DND-41 (cell line): Measurements from ENCODE around the gene GPR152.

ENCODE experiments used
- EZH2 ChIP-seq: IDR thresholded peaks from 3 replicates; pipeline ENCODE4 v1.6.1; 2012; ENCODE audit warnings: borderline replicate concordance, low read depth, mild to moderate bottlenecking, moderate library complexity, low read length, inconsistent platforms; ENCODE audit not compliant: severe bottlenecking
- TF ChIP-seq, protein P1 (sequence below): IDR thresholded peaks from 2 replicates; pipeline ENCODE4 v1.5.1; 2012; ENCODE audit warnings: borderline replicate concordance, low read length, moderate library complexity, mild to moderate bottlenecking; ENCODE audit not compliant: poor library complexity, severe bottlenecking; ENCODE audit errors: extremely low read depth

DNA sequence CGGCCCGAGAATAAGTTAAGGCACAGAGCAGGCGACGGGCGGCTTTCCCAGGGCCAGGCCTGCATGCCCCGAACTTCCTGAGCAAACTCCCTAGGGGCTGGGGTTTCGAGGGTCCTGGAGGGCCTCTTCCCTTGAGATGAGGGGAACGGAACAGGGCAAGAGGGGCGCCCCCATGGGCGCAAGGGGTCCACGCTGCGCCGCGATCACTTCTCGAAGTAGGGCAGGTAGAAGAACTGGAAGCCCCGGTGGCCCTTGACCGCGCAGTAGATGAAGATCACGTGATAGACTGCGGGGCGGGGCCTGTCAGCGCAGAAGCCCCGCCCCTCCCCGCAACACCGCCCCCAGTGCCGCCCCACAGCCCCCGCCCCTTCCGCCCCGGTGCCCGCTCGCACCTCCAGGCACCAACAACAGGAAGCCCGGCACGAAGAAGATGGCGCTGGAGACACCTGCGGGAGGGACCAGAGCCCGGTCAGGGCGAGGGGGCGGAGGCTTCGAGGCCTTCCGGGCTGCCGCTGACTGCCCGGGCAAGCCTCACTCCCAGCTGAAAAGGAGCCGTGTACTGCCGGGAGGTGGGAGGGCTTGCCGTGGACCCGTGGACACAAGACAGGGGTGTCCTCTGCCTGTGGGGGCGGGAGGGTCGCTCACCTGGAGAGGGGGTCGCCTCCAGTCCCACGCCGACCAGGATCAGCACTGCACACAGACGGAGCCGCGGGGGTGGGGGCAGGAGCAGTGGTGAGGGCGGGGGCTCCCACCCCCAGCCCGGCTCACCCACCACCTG, 12.1 kb upstream of the GPR152 start:
- TF ChIP-seq, protein P1, sequence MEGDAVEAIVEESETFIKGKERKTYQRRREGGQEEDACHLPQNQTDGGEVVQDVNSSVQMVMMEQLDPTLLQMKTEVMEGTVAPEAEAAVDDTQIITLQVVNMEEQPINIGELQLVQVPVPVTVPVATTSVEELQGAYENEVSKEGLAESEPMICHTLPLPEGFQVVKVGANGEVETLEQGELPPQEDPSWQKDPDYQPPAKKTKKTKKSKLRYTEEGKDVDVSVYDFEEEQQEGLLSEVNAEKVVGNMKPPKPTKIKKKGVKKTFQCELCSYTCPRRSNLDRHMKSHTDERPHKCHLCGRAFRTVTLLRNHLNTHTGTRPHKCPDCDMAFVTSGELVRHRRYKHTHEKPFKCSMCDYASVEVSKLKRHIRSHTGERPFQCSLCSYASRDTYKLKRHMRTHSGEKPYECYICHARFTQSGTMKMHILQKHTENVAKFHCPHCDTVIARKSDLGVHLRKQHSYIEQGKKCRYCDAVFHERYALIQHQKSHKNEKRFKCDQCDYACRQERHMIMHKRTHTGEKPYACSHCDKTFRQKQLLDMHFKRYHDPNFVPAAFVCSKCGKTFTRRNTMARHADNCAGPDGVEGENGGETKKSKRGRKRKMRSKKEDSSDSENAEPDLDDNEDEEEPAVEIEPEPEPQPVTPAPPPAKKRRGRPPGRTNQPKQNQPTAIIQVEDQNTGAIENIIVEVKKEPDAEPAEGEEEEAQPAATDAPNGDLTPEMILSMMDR: no peak
- no peak for TF ChIP-seq EZH2
